HG03520 (cell line): ENCODE results near the gene NFX1.
"Not testable (repeated sequence)": the region's sequence is repeated elsewhere in the genome, so short reads cannot be mapped to it uniquely, and the experiment has no call there.

Experiments
- ATAC-seq: cut with Tn5 transposase; IDR thresholded peaks from one replicate; pipeline ENCODE4 v1.9.1; 2021; ENCODE audit warnings: mild to moderate bottlenecking, moderate library complexity; ENCODE audit not compliant: unreplicated experiment

NFX1 gene

GRCh38 chr9:33385979-33386640 is 95.8 kb downstream of the NFX1 start:
- not testable (repeated sequence) for ATAC-seq

- not testable (repeated sequence) for ATAC-seq
Measured at GRCh38 chr9:33386641-33386996, 96.3 kb downstream of the NFX1 start.

GRCh38 chr9:33386998-33387397 is 96.7 kb downstream of the NFX1 start:
- not testable (repeated sequence) for ATAC-seq

- no peak for ATAC-seq
Measured at GRCh38 chr9:33388110-33388994, 98.0 kb downstream of the NFX1 start.

GRCh38 chr9:33391111-33391771 is 100.9 kb downstream of the NFX1 start:
- not testable (repeated sequence) for ATAC-seq

GRCh38 chr9:33392591-33393021 is 102.3 kb downstream of the NFX1 start:
- ATAC-seq = not testable (repeated sequence)

- no peak for ATAC-seq
Measured at GRCh38 chr9:33393581-33393980, 103.3 kb downstream of the NFX1 start.

- not testable (repeated sequence) for ATAC-seq
Measured at GRCh38 chr9:33393986-33394385, 103.7 kb downstream of the NFX1 start.

- not testable (repeated sequence) for ATAC-seq
Measured at GRCh38 chr9:33395159-33395879, 105.0 kb downstream of the NFX1 start.

- ATAC-seq = not testable (repeated sequence)
Measured at GRCh38 chr9:33397801-33398200, 107.5 kb downstream of the NFX1 start.

GRCh38 chr9:33399047-33399446 is 108.7 kb downstream of the NFX1 start:
- ATAC-seq = not testable (repeated sequence)

- not testable (repeated sequence) for ATAC-seq
Measured at GRCh38 chr9:33401809-33402208, 111.5 kb downstream of the NFX1 start.

- not testable (repeated sequence) for ATAC-seq
Measured at GRCh38 chr9:33402371-33402770, 112.1 kb downstream of the NFX1 start, which contains the start of gene AQP7. AQP7 (minus strand) TSS chr9:33402568; CDS start chr9:33401262, 1,306 bp downstream.

GRCh38 chr9:33403941-33404787 is 113.8 kb downstream of the NFX1 start:
- ATAC-seq = no peak

GRCh38 chr9:33404788-33405362 is 114.6 kb downstream of the NFX1 start:
- no peak for ATAC-seq

GRCh38 chr9:33407061-33407460 is 116.7 kb downstream of the NFX1 start:
- ATAC-seq = no peak

- no peak for ATAC-seq
Measured at GRCh38 chr9:33408087-33408486, 117.8 kb downstream of the NFX1 start.

- ATAC-seq = no peak
Measured at GRCh38 chr9:33414268-33414667, 124.0 kb downstream of the NFX1 start.

- no peak for ATAC-seq
Measured at GRCh38 chr9:33414889-33415500, 124.7 kb downstream of the NFX1 start.
